SU-DHL-6 (cell line): ENCODE results near the gene F11R.
"Not testable (repeated sequence)": the region's sequence is repeated elsewhere in the genome, so short reads cannot be mapped to it uniquely, and the experiment has no call there.

ENCODE experiments used
- CTCF ChIP-seq: fragments of 200-600 bp; sonication (generic); IDR thresholded peaks from one replicate; pipeline ENCODE4 v1.5.1; 2017; ENCODE audit warnings: antibody characterized with exemption, mild to moderate bottlenecking, low read length, moderate library complexity; ENCODE audit not compliant: insufficient read depth, poor library complexity, severe bottlenecking
- EZH2phosphoT487 ChIP-seq: fragments of 200-600 bp; sonication (generic), shearing (Covaris generic); conservative IDR thresholded peaks from 2 replicates; pipeline ENCODE4 v1.6.1; 2018; ENCODE audit warnings: mild to moderate bottlenecking, antibody characterized with exemption, low read length, moderate library complexity, mixed read lengths

DNA sequence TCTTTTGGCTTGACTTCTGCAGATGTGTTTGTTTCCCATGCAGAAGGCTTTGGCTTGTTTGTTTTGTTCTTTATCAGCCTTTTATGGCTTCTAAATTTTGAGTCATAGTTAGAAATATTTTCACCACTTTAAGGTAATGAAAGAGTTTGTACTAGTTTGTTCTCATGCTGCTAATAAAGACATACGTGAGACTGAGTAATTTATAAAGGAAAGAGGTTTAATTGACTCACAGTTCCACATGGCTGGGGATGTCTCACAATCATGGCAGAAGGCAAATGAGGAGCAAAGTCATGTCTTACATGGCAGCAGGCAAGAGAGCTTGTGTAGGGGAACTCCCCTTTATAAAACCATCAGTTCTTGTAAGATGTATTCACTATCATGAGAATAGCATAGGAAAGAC lies 6.0 kb upstream of the F11R start:
- TF ChIP-seq CTCF, EZH2phosphoT487: not testable (repeated sequence)
